ENCODE data around the gene C4BPB. TPM values are rescaled to one million over a fixed set of nuclear protein-coding genes. Genes with fewer than 3 reads are reported as not detected.
A peak's percentile ranks its signal among the peaks of the same experiment; 100 is the strongest.

C4BPB gene
- total RNA-seq, 3 donors from 2014 or later (not counting 1 experiment from before 2014, with no cell fraction given): not detected

DNA sequence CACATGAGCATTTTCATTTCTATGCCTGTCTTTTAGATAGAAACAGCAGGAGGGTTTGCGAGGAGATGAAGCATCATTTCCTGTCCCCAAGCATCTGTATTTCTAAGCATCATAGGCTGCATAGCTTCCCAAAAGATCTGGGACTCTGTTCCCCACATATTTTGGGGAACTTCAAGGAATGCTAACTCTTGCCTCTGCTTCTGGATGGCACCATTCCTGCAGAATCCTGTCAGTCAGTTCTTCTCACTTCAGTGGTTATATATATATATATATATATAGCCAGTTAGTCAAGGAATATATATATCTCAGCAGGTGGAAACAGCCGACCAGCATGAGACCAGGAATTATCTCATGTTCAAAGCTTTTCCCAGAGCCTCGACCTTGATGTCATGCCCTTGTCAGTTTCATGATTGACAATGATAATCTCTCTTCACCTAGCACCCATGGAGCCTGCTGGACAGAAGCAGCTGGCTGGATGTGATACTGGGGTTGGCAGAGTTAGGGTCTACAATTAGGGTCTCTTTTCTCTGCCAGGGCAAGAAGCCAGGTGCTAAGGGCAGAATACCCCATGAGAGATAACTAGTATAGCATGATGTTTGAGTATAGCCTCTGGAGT, 33.2 kb upstream of the C4BPB start:
- H3K27me3 Mint-ChIP-seq (ENCODE audit: low read depth in 2 of 2): no peaks in the 10 kb centered on the region
- Histone ChIP-seq H3K27me3 (ENCODE audit: control insufficient read depth, insufficient read depth, low read length) (no peaks in the 10 kb centered on the region), H3K9me3 (ENCODE audit: control insufficient read depth, insufficient read depth, low read length) (no peaks in the 10 kb centered on the region), H3K4me3 (ENCODE audit: low read length) (no peak overlapping the region), H3K27ac (ENCODE audit: low read length) (no peak overlapping the region), H3K36me3 (ENCODE audit: control insufficient read depth, insufficient read depth, low read length) (no peaks in the 10 kb centered on the region), H3K4me1 (ENCODE audit: control insufficient read depth, insufficient read depth, low read length) (peaks cover 25% of the 10 kb centered on the region)
- no peaks in the 10 kb centered on the region for H3K36me3 Mint-ChIP-seq
- TF ChIP-seq, protein P1, sequence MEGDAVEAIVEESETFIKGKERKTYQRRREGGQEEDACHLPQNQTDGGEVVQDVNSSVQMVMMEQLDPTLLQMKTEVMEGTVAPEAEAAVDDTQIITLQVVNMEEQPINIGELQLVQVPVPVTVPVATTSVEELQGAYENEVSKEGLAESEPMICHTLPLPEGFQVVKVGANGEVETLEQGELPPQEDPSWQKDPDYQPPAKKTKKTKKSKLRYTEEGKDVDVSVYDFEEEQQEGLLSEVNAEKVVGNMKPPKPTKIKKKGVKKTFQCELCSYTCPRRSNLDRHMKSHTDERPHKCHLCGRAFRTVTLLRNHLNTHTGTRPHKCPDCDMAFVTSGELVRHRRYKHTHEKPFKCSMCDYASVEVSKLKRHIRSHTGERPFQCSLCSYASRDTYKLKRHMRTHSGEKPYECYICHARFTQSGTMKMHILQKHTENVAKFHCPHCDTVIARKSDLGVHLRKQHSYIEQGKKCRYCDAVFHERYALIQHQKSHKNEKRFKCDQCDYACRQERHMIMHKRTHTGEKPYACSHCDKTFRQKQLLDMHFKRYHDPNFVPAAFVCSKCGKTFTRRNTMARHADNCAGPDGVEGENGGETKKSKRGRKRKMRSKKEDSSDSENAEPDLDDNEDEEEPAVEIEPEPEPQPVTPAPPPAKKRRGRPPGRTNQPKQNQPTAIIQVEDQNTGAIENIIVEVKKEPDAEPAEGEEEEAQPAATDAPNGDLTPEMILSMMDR (IDR thresholded peaks at IDR 0.05): no peak
- intact Hi-C loops (cut with micrococcal nuclease): no loop called here
- peak overlapping the region in 1 of 2 donors; percentile 97 for H3K27ac Mint-ChIP-seq
- H3K4me3 Mint-ChIP-seq: peak overlapping the region; percentile 33
- WGBS (ENCODE audit: insufficient coverage): 84% methylated on average over 3 of the region's 3 CpGs
- no peak for ATAC-seq
- peaks cover 24 to 28% of the 10 kb centered on the region in 2 donors for H3K4me1 Mint-ChIP-seq
- DNase-seq: no peak
- no peaks in the 10 kb centered on the region for H3K9me3 Mint-ChIP-seq

- Histone ChIP-seq H3K36me3 (ENCODE audit: control insufficient read depth, insufficient read depth, low read length) (no peaks in the 10 kb centered on the region), H3K27me3 (ENCODE audit: control insufficient read depth, insufficient read depth, low read length) (no peaks in the 10 kb centered on the region), H3K27ac (ENCODE audit: low read length) (no peak overlapping the region), H3K4me3 (ENCODE audit: low read length) (no peak overlapping the region), H3K9me3 (ENCODE audit: control insufficient read depth, insufficient read depth, low read length) (no peaks in the 10 kb centered on the region), H3K4me1 (ENCODE audit: control insufficient read depth, insufficient read depth, low read length) (peaks cover 18% of the 10 kb centered on the region)
- no peaks in the 10 kb centered on the region for H3K9me3 Mint-ChIP-seq
- no peak overlapping the region for H3K4me3 Mint-ChIP-seq
- ATAC-seq (no peak), DNase-seq (no peak)
- peaks cover 15 to 19% of the 10 kb centered on the region in 2 donors for H3K4me1 Mint-ChIP-seq
- TF ChIP-seq, protein P1 (IDR thresholded peaks at IDR 0.05): no peak
- 78% methylated on average over 4 of the region's 6 CpGs for WGBS (ENCODE audit: insufficient coverage)
- H3K36me3 Mint-ChIP-seq: no peaks in the 10 kb centered on the region
- no peak overlapping the region for H3K27ac Mint-ChIP-seq
- H3K27me3 Mint-ChIP-seq (ENCODE audit: low read depth in 2 of 2): no peaks in the 10 kb centered on the region
- intact Hi-C loops (cut with micrococcal nuclease): no loop called here
Observed at GRCh38 chr1:207056673-207057072, 32.0 kb upstream of the C4BPB start.

DNA sequence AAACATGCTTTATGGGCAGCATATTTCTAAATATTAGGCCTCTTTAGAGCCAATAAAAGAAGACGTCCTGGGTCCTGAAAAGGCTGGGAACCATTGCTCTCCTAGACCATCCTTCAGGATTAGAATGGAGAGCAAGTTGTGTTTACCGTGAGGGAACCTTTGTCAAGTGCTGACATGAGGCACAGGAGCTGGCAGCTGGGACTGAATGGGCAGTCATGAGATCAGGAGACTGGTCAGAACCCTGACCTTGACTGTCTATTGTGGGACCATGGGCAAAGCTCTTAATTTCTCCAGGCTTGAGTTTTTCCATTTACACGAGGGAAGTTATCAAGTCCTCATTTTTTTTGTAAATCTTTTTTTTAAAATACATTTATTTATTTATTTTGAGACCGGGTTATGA, 30.4 kb upstream of the C4BPB start:
- no peak overlapping the region for H3K4me3 Mint-ChIP-seq
- Histone ChIP-seq H3K36me3 (ENCODE audit: control insufficient read depth, insufficient read depth, low read length) (peaks cover 3% of the 10 kb centered on the region), H3K4me1 (ENCODE audit: control insufficient read depth, insufficient read depth, low read length) (peaks cover 16% of the 10 kb centered on the region), H3K9me3 (ENCODE audit: control insufficient read depth, insufficient read depth, low read length) (no peaks in the 10 kb centered on the region), H3K27ac (ENCODE audit: low read length) (no peak overlapping the region), H3K4me3 (ENCODE audit: low read length) (no peak overlapping the region), H3K27me3 (ENCODE audit: control insufficient read depth, insufficient read depth, low read length) (no peaks in the 10 kb centered on the region)
- intact Hi-C loops (cut with micrococcal nuclease): no loop called here
- H3K27ac Mint-ChIP-seq: no peak overlapping the region
- ATAC-seq: no peak
- TF ChIP-seq, protein P1 (IDR thresholded peaks at IDR 0.05): no peak
- DNase-seq: no peak
- no peaks in the 10 kb centered on the region for H3K27me3 Mint-ChIP-seq (ENCODE audit: low read depth in 2 of 2)
- no peaks in the 10 kb centered on the region for H3K36me3 Mint-ChIP-seq
- no peaks in the 10 kb centered on the region for H3K9me3 Mint-ChIP-seq
- H3K4me1 Mint-ChIP-seq: peaks cover 15 to 18% of the 10 kb centered on the region in 2 donors
- WGBS (ENCODE audit: insufficient coverage): 94% methylated on average over 2 of the region's 4 CpGs
